Thymus (tissue), 11 donors: Measurements from ENCODE around the gene ERF. TPM values are rescaled to one million over a fixed set of nuclear protein-coding genes. Genes with fewer than 3 reads are reported as not detected.
"Not testable (repeated sequence)": the region's sequence is repeated elsewhere in the genome, so short reads cannot be mapped to it uniquely, and the experiment has no call there.

Experiments used
- DNase-seq, 9 donors: peaks; one replicate each; pipeline ENCODE4 v3.0.0-alpha.2; 2013; ENCODE audit warnings: low spot score in 9 of 9, low read depth in 6 of 9, missing footprints in 1 of 9
- H3K27ac ChIP-seq, 2 donors: one replicate each; pipeline ENCODE4 v1.5.1; 2013; ENCODE audit warnings: control low read depth in 1 of 2, low read depth in 1 of 2, low read length in 1 of 2, mild to moderate bottlenecking in 1 of 2, moderate library complexity in 1 of 2
- H3K27me3 ChIP-seq, 2 donors: one replicate each; pipeline ENCODE4 v1.5.1; 2013; ENCODE audit warnings: low read length in 1 of 2; ENCODE audit not compliant: control insufficient read depth in 2 of 2, insufficient read depth in 1 of 2
- H3K36me3 ChIP-seq, 2 donors: one replicate each; pipeline ENCODE4 v1.5.1; 2013; ENCODE audit warnings: low read length in 1 of 2, mild to moderate bottlenecking in 1 of 2, moderate library complexity in 1 of 2; ENCODE audit not compliant: control insufficient read depth in 2 of 2, insufficient read depth in 2 of 2
- H3K4me1 ChIP-seq, 2 donors: one replicate each; pipeline ENCODE4 v1.5.1; 2013; ENCODE audit warnings: low read length in 2 of 2; ENCODE audit not compliant: control insufficient read depth in 2 of 2, insufficient read depth in 2 of 2
- H3K4me3 ChIP-seq, 2 donors: one replicate each; pipeline ENCODE4 v1.5.1; 2013; ENCODE audit warnings: low read length in 2 of 2, control low read depth in 1 of 2, mild to moderate bottlenecking in 1 of 2
- H3K9me3 ChIP-seq, 2 donors: one replicate each; pipeline ENCODE4 v1.5.1; 2013; ENCODE audit warnings: low read length in 1 of 2, mild to moderate bottlenecking in 1 of 2; ENCODE audit not compliant: control insufficient read depth in 2 of 2, insufficient read depth in 1 of 2
- WGBS: extraction: QIAGEN DNeasy Blood & Tissue Kit; methylation state at CpG from one replicate; pipeline ENCODE4 v1.1.7; 2013; 5-methylcytosine and 5-hydroxymethylcytosine counted together
- polyA plus RNA-seq: library from polyadenylated mRNA; stranded (reverse); fragments of 200-250 nt; gene quantifications from one replicate; pipeline ENCODE4 v1.2.3, GENCODE V29; 2013
- total RNA-seq: library from RNA; stranded (reverse); fragments of 120-200 nt; gene quantifications from one replicate; pipeline ENCODE4 v1.2.4, GENCODE V29; 2013
- donor health status: healthy.

Gene ERF
- total and polyA plus RNA-seq, 2 donors, result 12.1 to 53.7 TPM

DNA sequence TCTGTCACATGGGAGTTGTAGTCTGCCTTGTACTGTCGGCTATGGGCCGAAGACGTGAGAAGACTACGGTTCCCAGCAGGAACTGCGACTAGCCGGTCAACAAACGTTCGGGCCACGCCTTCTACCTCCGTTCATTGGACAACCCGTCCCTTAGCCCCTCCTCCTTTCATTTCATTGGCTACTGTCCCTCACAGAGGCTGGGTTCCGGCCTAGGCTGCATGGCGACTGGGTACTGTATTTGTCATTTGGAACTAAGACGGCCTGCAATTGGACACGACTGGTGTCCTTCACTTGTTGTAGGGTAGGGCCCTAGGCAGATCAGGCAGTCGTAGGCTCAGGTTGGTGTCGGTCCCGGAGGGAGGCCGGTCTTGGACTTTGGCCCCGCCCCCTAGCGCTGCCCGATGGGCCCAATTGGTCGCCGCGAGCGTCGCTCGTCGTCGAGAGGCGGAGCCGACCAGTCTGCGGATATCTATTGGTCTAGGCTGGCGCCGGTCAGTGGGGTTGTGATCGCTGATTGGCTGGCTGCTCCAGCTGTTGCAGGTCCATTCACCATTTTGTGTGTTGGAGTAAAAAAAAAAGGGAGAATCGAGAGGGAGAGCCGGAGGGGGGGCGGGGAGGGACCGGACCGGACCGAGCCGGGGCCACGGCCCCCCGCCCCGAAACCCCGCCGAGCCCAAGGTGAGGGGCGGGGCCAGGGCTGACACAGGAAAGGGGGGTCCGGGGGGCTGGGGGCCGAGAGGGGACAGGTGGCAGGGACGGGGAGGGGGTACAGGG, 14.0 kb upstream of the ERF start, which contains the start of gene CIC:
CIC (plus strand) TSS at position 549 of the 774 bp plus-strand sequence. CDS start 2,532 bp downstream, outside the sequence.
- H3K27me3 ChIP-seq, result no peaks in the 10 kb centered on the region
- H3K4me1 ChIP-seq, result peaks cover 24 to 32% of the 10 kb centered on the region in 2 donors
- H3K36me3 ChIP-seq, result peaks cover 23 to 24% of the 10 kb centered on the region in 2 donors
- under 1% methylated on average over 52 of the region's 52 CpGs for WGBS
- H3K27ac ChIP-seq, result peak within 1 kb of the TSS; percentile 95 to 98
- H3K9me3 ChIP-seq, result no peaks in the 10 kb centered on the region
- H3K4me3 ChIP-seq, result peak within 1 kb of the TSS; percentile 66 to 79
- peak; percentile 99 to 100 (median 100) for DNase-seq

- peak overlapping the region; percentile 66 to 71 for H3K4me3 ChIP-seq
- peak overlapping the region; percentile 95 to 98 for H3K27ac ChIP-seq
- H3K27me3 ChIP-seq, result no peaks in the 10 kb centered on the region
- DNase-seq, result peak; percentile 99 to 100 (median 100)
- WGBS, result under 1% methylated on average over 46 of the region's 46 CpGs
- H3K9me3 ChIP-seq, result no peaks in the 10 kb centered on the region
- peaks cover 24 to 32% of the 10 kb centered on the region in 2 donors for H3K4me1 ChIP-seq
- peaks cover 16 to 17% of the 10 kb centered on the region in 2 donors for H3K36me3 ChIP-seq
These were observed 13.3 kb upstream of the ERF start for GRCh38 chr19:42268142-42268703.

DNA sequence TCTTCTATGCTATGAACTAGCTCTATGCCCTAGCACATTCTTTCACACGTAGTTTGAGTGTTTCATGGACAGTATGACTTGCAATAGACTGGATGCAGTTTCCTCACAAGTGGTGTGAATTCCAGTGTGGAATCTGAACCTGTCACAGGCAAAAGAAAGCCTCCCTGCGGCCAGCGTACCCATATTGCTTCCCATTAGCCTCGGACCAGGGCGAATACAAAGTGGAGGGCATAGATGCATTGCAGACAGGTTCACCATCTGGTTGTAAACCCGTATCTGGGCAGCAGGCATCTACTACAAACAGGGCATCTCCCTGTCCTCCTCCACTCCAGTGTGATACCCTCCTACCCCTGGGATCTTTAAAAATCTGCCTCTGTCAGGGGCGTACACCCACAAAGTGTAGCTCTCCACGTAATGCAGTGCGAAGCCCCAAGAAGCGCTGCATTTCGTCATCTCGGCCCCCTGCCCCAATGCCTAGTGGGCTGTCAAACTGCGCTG, 12.8 kb upstream of the ERF start:
- DNase-seq, result no peak
- peak overlapping the region; percentile 66 to 71 for H3K4me3 ChIP-seq
- H3K27me3 ChIP-seq, result no peaks in the 10 kb centered on the region
- peak overlapping the region; percentile 62 to 80 for H3K27ac ChIP-seq
- WGBS, result 14% methylated on average over 13 of the region's 13 CpGs
- peaks cover 11 to 12% of the 10 kb centered on the region in 2 donors for H3K36me3 ChIP-seq
- no peaks in the 10 kb centered on the region for H3K9me3 ChIP-seq
- H3K4me1 ChIP-seq, result peaks cover 24 to 32% of the 10 kb centered on the region in 2 donors

GRCh38 chr19:42266928-42267603, 12.1 kb upstream of the ERF start:
- not testable (repeated sequence) for H3K9me3 ChIP-seq, H3K4me3 ChIP-seq, H3K36me3 ChIP-seq, DNase-seq, H3K27me3 ChIP-seq
- H3K27ac ChIP-seq, result peak overlapping the region in 1 of 2 donors; percentile 80
- 97% methylated on average over 25 of the region's 25 CpGs for WGBS
- peaks cover 24 to 32% of the 10 kb centered on the region in 2 donors for H3K4me1 ChIP-seq

DNA sequence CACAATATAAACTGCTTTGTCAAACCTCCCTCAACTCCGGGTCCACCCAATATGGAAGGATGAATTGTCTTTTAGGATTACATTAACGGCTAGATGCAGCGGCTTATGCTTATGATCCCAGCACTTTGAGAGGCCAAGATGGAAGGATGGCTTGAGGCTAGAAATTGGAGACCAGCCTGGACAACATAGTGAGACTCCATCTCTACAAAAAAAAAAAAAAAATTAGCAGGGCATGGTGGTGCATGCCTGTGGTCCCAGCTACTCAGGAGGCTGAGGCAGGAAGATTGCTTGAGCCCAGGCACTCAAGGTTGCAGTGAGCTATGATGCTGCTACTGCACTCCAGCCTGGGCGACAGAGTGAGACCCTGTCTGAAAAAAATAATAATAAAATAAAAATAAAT, 11.2 kb upstream of the ERF start:
- H3K36me3 ChIP-seq, H3K4me3 ChIP-seq, H3K9me3 ChIP-seq, H3K27me3 ChIP-seq, DNase-seq, H3K27ac ChIP-seq: not testable (repeated sequence)
- H3K4me1 ChIP-seq, result peaks cover 19 to 26% of the 10 kb centered on the region in 2 donors
- 98% methylated on average over 4 of the region's 4 CpGs for WGBS

- no peak overlapping the region for H3K27ac ChIP-seq
- WGBS, result 98% methylated on average over 3 of the region's 3 CpGs
- peaks cover 0 to 6% of the 10 kb centered on the region in 2 donors for H3K27me3 ChIP-seq
- no peak overlapping the region for H3K4me3 ChIP-seq
- H3K36me3 ChIP-seq, result no peaks in the 10 kb centered on the region
- H3K4me1 ChIP-seq, result no peaks in the 10 kb centered on the region
- H3K9me3 ChIP-seq, result no peaks in the 10 kb centered on the region
- no peak for DNase-seq
These were observed 6.8 kb upstream of the ERF start for GRCh38 chr19:42261763-42262162.

GRCh38 chr19:42257842-42258241, 2.9 kb upstream of the ERF start:
- DNase-seq, H3K27ac ChIP-seq, H3K9me3 ChIP-seq, H3K4me3 ChIP-seq, H3K36me3 ChIP-seq: not testable (repeated sequence)
- peaks cover 7 to 22% of the 10 kb centered on the region in 2 donors for H3K27me3 ChIP-seq
- H3K4me1 ChIP-seq, result peaks cover 10 to 17% of the 10 kb centered on the region in 2 donors
- WGBS, result 91% methylated on average over 3 of the region's 3 CpGs

- 18% methylated on average over 38 of the region's 38 CpGs for WGBS
- H3K4me3 ChIP-seq, result peak overlapping the region; percentile 51 to 78
- peak in 1 of 9 donors; percentile 51 for DNase-seq
- no peaks in the 10 kb centered on the region for H3K9me3 ChIP-seq
- peaks cover 7 to 22% of the 10 kb centered on the region in 2 donors for H3K27me3 ChIP-seq
- peak overlapping the region; percentile 36 to 66 for H3K27ac ChIP-seq
- H3K36me3 ChIP-seq, result no peaks in the 10 kb centered on the region
- H3K4me1 ChIP-seq, result peaks cover 26 to 35% of the 10 kb centered on the region in 2 donors
These were observed 1.1 kb upstream of the ERF start for GRCh38 chr19:42255766-42256745.
